Measurements from ENCODE around the gene TMA7.

DNA sequence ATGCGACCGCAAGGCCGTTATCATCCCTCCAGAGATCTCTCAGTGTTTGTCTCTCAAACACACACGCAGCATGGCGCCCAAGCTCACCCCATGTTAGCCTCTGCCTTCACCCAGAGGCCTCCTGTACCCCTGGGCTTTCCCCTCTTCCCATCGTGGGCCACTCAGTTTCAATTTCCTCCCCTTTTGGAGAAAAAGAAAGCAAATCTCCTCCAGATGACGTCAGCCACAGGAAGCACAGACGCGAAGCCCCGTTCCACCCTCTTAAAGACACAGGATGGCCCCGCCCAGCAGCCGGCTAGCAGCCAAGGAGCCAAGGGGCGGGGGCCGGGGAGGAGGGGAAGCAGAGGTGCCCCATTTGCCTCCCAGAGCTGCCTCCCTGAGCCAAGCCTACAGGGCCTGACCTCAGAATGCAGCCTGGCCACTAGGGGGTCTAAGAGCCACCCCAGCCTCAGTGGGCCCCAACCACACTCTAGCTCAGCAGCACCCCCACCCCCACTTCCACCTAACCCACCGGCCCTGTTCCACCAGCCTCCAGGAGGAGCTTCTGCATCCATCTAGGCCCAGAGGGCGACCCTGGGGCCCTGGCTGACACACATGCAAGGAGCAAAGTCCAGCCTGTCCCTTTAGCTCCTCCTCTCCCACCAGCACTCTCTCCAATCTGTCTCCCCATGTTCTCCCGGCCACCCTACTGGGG lies 33.0 kb downstream of the TMA7 start:
- TF ChIP-seq, protein P1, sequence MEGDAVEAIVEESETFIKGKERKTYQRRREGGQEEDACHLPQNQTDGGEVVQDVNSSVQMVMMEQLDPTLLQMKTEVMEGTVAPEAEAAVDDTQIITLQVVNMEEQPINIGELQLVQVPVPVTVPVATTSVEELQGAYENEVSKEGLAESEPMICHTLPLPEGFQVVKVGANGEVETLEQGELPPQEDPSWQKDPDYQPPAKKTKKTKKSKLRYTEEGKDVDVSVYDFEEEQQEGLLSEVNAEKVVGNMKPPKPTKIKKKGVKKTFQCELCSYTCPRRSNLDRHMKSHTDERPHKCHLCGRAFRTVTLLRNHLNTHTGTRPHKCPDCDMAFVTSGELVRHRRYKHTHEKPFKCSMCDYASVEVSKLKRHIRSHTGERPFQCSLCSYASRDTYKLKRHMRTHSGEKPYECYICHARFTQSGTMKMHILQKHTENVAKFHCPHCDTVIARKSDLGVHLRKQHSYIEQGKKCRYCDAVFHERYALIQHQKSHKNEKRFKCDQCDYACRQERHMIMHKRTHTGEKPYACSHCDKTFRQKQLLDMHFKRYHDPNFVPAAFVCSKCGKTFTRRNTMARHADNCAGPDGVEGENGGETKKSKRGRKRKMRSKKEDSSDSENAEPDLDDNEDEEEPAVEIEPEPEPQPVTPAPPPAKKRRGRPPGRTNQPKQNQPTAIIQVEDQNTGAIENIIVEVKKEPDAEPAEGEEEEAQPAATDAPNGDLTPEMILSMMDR (conservative IDR thresholded peaks at IDR 0.05; ENCODE audit: low read depth, low read length) = no peak; the same call in 1 of the 2 replicates
- no peak for TF ChIP-seq EZH2 (IDR thresholded peaks at IDR 0.05; ENCODE audit: borderline replicate concordance, low read depth, low read length, poor library complexity, severe bottlenecking)
